AG09319 (cell line): ENCODE results near the gene TTC13.
"Not testable (repeated sequence)": the region's sequence is repeated elsewhere in the genome, so short reads cannot be mapped to it uniquely, and the experiment has no call there.

Experiments
- DNase-seq: peaks from one replicate; pipeline ENCODE4 v3.0.0-alpha.2; 2010; ENCODE audit warnings: low read depth; ENCODE audit errors: extremely low read depth
- CTCF ChIP-seq: IDR thresholded peaks from 2 replicates; pipeline ENCODE4 v1.5.1; 2011; ENCODE audit warnings: low read depth, mild to moderate bottlenecking, inconsistent platforms, low read length, moderate library complexity

The TTC13 gene

GRCh38 chr1:230986976-230987375, 8.3 kb upstream of the TTC13 start:
- TF ChIP-seq CTCF: no peak
- no peak for DNase-seq

GRCh38 chr1:230985711-230986110, 7.0 kb upstream of the TTC13 start:
- no peak for TF ChIP-seq CTCF

GRCh38 chr1:230984622-230985515, 6.2 kb upstream of the TTC13 start:
- not testable (repeated sequence) for DNase-seq

More at GRCh38 chr1:230985711-230986110, 7.0 kb upstream of the TTC13 start:
- DNase-seq: no peak

GRCh38 chr1:230983811-230984210, 5.2 kb upstream of the TTC13 start:
- no peak for TF ChIP-seq CTCF
- DNase-seq: no peak

- no peak for TF ChIP-seq CTCF
- DNase-seq: no peak
Observed at GRCh38 chr1:230982696-230983095, 4.0 kb upstream of the TTC13 start.

GRCh38 chr1:230979952-230980351, 1.3 kb upstream of the TTC13 start:
- no peak for DNase-seq
- TF ChIP-seq CTCF: no peak

- DNase-seq: no peak
- no peak for TF ChIP-seq CTCF
Observed at GRCh38 chr1:230979389-230979716, 692 bp upstream of the TTC13 start.

GRCh38 chr1:230977761-230978490, 735 bp downstream of the TTC13 start:
- no peak for TF ChIP-seq CTCF
- no peak for DNase-seq
